Neural cell (in vitro differentiated cells): ENCODE results near the gene VWA5B1.

Experiments
- POLR2AphosphoS5 ChIP-seq: IDR thresholded peaks from 2 replicates; pipeline ENCODE4 v1.6.1; 2012
- RAD21 ChIP-seq: fragments of 450-650 bp; conservative IDR thresholded peaks from 2 replicates; pipeline ENCODE4 v1.6.1; 2014; ENCODE audit warnings: antibody characterized with exemption, mild to moderate bottlenecking, moderate library complexity
- SMC3 ChIP-seq: fragments of 450-650 bp; conservative IDR thresholded peaks from 2 replicates; pipeline ENCODE4 v1.6.1; 2014; ENCODE audit warnings: antibody characterized with exemption, mild to moderate bottlenecking, moderate library complexity; ENCODE audit not compliant: poor library complexity
- TAF1 ChIP-seq: IDR thresholded peaks from 2 replicates; pipeline ENCODE4 v1.6.1; 2012; ENCODE audit warnings: low read depth
- TF ChIP-seq, protein P1 (sequence below): fragments of 450-650 bp; IDR thresholded peaks from 2 replicates; pipeline ENCODE4 v1.5.1; 2014; ENCODE audit warnings: antibody characterized with exemption, mild to moderate bottlenecking, moderate library complexity; ENCODE audit not compliant: poor library complexity, severe bottlenecking

GRCh38 chr1:20275319-20275925, 15.3 kb upstream of the VWA5B1 start:
- TF ChIP-seq, protein P1, sequence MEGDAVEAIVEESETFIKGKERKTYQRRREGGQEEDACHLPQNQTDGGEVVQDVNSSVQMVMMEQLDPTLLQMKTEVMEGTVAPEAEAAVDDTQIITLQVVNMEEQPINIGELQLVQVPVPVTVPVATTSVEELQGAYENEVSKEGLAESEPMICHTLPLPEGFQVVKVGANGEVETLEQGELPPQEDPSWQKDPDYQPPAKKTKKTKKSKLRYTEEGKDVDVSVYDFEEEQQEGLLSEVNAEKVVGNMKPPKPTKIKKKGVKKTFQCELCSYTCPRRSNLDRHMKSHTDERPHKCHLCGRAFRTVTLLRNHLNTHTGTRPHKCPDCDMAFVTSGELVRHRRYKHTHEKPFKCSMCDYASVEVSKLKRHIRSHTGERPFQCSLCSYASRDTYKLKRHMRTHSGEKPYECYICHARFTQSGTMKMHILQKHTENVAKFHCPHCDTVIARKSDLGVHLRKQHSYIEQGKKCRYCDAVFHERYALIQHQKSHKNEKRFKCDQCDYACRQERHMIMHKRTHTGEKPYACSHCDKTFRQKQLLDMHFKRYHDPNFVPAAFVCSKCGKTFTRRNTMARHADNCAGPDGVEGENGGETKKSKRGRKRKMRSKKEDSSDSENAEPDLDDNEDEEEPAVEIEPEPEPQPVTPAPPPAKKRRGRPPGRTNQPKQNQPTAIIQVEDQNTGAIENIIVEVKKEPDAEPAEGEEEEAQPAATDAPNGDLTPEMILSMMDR, result no peak
- TF ChIP-seq POLR2AphosphoS5 (no peak), SMC3 (no peak), TAF1 (no peak), RAD21 (no peak)
